ENCODE measurements around the gene C2orf76.
"Not testable (repeated sequence)": the region's sequence is repeated elsewhere in the genome, so short reads cannot be mapped to it uniquely, and the experiment has no call there.

Gene C2orf76

GRCh38 chr2:119377294-119377992, 10.8 kb upstream of the C2orf76 start:
- no peak for DNase-seq

GRCh38 chr2:119376810-119377209, 10.2 kb upstream of the C2orf76 start:
- no peak for DNase-seq

GRCh38 chr2:119376406-119376805, 9.8 kb upstream of the C2orf76 start:
- DNase-seq = not testable (repeated sequence)

GRCh38 chr2:119373907-119374745, 7.5 kb upstream of the C2orf76 start:
- not testable (repeated sequence) for DNase-seq

GRCh38 chr2:119372778-119373568, 6.3 kb upstream of the C2orf76 start:
- DNase-seq = no peak

- DNase-seq = no peak
These were observed 4.5 kb upstream of the C2orf76 start for GRCh38 chr2:119371111-119371510.

GRCh38 chr2:119369845-119370244, 3.2 kb upstream of the C2orf76 start:
- DNase-seq = no peak

- peak; percentile 52 to 66 for DNase-seq
These were observed 952 bp upstream of the C2orf76 start for GRCh38 chr2:119367472-119368099.

- DNase-seq = no peak
These were observed 429 bp downstream of the C2orf76 start for GRCh38 chr2:119366161-119366648.

- DNase-seq = no peak
These were observed 1.2 kb downstream of the C2orf76 start for GRCh38 chr2:119365436-119365835.

- DNase-seq = no peak
These were observed 1.8 kb downstream of the C2orf76 start for GRCh38 chr2:119364798-119365197.

- DNase-seq = no peak
These were observed 6.1 kb downstream of the C2orf76 start for GRCh38 chr2:119360423-119360966.

- DNase-seq = no peak
These were observed 6.9 kb downstream of the C2orf76 start for GRCh38 chr2:119359774-119360173.

GRCh38 chr2:119354860-119355259, 11.8 kb downstream of the C2orf76 start:
- no peak for DNase-seq

- no peak for DNase-seq
These were observed 14.3 kb downstream of the C2orf76 start for GRCh38 chr2:119352357-119352756.

- no peak for DNase-seq
These were observed 16.2 kb downstream of the C2orf76 start for GRCh38 chr2:119350311-119350998.

- no peak for DNase-seq
These were observed 17.3 kb downstream of the C2orf76 start for GRCh38 chr2:119349289-119349688.

- DNase-seq = no peak
These were observed 24.9 kb downstream of the C2orf76 start for GRCh38 chr2:119341684-119342083.

- DNase-seq = no peak
These were observed 27.1 kb downstream of the C2orf76 start for GRCh38 chr2:119339562-119339923.

- DNase-seq = no peak
These were observed 27.6 kb downstream of the C2orf76 start for GRCh38 chr2:119338826-119339561.

GRCh38 chr2:119338272-119338671, 28.4 kb downstream of the C2orf76 start:
- DNase-seq = no peak
